ENCODE measurements around the gene ASPRV1.

Gene ASPRV1

GRCh38 chr2:69961496-69961895 is at the start of gene ASPRV1:
ASPRV1 (minus strand) TSS chr2:69961631; CDS start chr2:69961436, 195 bp downstream.
- no peak for TF ChIP-seq CTCF (IDR thresholded peaks at IDR 0.05; ENCODE audit: extremely low read depth, missing control alignments)
- no peak for DNase-seq (ENCODE audit: low spot score)

- DNase-seq (ENCODE audit: low spot score) = no peak
- TF ChIP-seq CTCF (IDR thresholded peaks at IDR 0.05; ENCODE audit: extremely low read depth, missing control alignments) = no peak
These were observed 49.2 kb upstream of the ASPRV1 start for GRCh38 chr2:70010576-70011111.

DNA sequence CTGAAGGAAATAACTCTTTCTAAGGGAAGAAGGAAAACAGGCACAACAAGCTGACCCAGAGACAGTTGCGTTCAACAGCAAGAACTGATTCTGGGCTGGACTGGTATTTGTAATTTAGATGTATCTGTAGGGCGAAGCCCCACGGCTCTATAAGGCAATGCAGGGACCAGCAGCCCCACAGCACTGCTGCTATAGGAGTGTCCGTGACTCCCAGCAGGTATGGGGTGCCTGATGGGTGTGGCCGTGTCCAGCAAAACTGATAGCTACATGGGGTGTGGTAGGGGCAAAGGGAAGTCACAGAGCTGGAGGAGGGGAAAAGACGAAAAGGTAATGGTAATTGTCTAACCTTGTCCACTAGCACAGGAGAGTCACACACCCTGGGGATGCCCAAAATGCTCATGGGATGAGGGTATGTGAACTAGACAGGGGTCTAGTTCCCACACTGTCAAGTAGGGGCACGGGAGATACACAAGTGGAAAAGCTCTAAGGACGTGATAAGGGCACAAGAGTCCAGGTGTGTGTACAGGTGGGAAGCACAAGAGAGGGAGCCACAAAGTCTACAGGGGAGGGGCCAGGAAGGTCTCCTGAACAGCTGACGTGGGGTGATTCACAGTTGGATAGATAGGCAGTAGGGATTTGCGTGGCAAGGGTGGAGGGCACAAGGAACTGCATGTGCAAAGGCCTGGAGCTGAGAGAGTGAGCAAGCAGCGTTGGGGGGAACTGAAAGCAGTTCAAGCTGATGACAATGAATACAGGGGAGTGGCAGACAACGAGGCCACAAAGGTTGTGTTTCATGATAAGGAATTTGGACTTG is 48.5 kb upstream of the ASPRV1 start:
- DNase-seq (ENCODE audit: low spot score) = no peak
- no peak for TF ChIP-seq CTCF (IDR thresholded peaks at IDR 0.05; ENCODE audit: extremely low read depth, missing control alignments)

DNA sequence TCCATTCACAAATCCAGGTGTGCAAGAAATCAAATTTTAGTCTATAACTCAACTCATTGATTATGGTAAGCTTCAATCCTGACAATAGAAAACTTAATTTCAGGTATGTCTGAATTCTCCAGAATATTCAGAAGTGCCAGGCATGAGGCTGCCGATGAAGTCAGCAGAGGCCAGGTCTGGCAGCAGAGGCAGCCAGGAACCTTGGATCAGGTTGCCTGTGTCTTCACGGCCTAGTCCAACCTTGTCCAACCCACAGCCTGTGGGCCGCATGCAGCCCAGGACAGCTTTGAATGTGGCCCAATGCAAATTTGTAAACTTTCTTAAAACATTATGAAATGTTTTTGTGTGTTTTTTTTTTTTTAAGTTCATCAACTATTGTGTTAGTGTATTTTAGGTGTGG is 46.9 kb upstream of the ASPRV1 start:
- DNase-seq (ENCODE audit: low spot score) = no peak
- TF ChIP-seq CTCF (IDR thresholded peaks at IDR 0.05; ENCODE audit: extremely low read depth, missing control alignments) = no peak

DNA sequence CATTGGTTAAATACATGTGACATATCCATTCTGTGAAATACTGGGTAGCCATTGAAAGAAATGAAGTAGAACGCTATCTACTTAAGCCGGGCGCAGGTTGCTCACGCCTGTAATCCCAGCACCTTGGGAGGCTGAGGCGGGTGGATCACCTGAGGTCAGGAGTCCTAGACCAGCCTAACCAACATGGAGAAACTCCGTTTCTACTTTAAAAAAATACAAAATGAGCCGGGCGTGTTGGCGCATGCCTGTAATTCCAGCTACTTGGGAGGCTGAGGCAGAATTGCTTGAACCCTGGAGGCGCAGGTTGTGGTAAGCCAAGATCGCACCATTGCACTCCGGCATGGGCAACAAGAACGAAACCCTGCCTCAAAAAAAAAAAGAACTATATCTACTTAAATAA is 45.7 kb upstream of the ASPRV1 start:
- TF ChIP-seq CTCF (IDR thresholded peaks at IDR 0.05; ENCODE audit: extremely low read depth, missing control alignments) = no peak
- DNase-seq (ENCODE audit: low spot score) = no peak

DNA sequence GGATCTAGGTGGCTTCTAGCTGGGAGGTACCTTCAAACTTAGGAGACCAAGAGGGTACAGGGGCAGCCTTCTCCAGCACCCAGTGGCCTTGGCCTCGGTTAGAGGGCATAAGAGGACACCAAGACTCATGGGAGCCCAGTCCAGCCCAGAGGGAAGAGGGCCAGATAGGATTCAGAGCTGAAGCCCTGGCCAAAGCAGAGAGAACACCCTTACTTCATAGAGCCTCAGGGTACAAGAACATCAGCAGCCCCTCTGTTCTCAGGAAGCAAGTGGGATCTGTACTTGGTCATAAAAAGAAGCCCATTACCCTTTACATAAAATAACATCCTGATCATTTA is 45.0 kb upstream of the ASPRV1 start:
- no peak for TF ChIP-seq CTCF (IDR thresholded peaks at IDR 0.05; ENCODE audit: extremely low read depth, missing control alignments)
- DNase-seq (ENCODE audit: low spot score) = no peak

DNA sequence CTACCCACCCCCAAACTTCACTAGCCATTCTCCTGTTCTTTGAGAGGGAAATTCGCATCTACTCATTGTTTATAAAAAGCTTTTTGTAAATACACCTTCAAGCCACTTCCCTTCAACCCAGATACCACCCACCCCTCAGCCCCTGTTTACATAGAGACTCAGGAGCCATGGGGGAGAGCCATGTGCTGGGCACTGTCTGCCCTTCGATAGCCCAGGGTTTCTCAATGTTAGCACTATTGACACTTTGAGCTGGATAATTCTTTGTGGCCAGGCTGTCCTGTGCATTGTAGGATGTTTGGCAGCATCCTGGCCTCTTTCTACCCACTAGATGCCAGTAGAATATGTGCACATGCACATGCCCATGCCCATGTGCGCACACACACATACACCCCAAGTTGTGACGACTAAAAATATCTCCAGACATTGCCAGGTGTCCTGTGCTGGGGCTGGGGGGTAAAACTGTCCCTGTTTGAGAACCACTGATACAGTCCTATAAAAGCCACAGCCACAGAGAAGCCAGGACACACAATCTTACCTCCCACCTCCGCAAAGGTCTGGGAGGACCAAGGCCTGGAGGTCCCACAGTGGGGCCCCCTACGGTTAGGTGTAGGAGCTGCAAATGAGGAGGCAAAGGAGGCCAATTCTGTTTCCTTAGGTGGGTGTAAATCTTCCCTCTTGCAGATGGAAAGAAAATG is 44.5 kb upstream of the ASPRV1 start:
- no peak for TF ChIP-seq CTCF (IDR thresholded peaks at IDR 0.05; ENCODE audit: extremely low read depth, missing control alignments)
- no peak for DNase-seq (ENCODE audit: low spot score)
